GM21381 (cell line): ENCODE data around the gene SPON1.

Experiments used
- ATAC-seq: cut with Tn5 transposase; IDR thresholded peaks from one replicate; pipeline ENCODE4 v1.9.1; 2021; ENCODE audit warnings: mild to moderate bottlenecking, moderate library complexity; ENCODE audit not compliant: unreplicated experiment

Gene SPON1

DNA sequence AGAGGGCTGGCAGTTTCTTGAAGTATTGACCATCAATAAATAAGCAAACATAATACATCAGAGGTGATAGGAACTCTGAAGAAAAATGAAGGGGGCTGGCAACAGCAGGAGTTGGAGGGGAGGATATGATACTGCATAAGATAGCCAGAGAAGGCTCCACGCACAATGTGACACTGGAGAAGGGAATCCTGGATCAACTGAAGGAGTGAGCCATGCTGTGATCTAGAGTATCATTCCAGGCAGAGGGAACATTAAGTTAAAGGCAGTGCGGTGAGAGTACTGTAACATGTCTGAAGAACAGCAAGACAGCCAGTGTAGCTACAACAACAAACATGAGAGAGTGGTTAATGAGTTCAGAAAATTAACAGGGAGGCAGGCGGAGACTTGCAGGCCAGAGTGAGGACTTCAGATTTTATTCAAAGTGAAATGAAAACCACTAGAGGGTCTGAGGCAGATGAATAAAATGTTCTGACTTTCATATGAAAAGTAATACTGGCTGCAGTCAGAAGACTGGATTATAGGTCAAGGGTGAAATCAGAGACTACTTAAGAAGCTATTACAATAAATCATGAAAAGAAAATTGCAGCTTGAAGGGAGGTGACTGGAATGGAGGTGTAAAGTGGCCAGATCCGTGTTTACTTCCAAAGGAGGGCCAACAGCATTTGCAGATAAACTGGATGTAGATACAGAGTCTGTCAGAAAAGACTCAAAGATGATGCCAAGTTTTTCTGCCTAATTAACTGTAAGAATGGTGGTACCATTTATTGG lies 347.1 kb downstream of the SPON1 start:
- peak; percentile 13 for ATAC-seq

DNA sequence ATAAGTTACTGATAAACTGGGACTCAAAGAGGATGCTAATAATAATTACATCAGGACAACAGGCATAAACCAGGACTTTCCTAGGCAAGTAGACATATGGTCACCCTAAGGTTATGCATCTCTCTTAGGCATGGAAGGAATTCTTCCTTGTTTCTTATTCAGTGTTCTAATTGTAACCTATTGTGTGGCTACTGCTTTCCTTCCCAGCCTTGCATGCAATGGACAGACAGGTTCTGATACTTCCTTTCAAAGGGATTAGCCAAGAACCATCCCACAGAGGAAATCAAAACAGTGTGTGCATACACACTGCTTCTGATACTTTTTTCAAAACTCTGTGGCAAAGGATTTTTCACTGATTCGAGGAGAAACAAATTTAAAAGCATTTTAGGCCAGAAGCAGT lies 348.2 kb downstream of the SPON1 start:
- no peak for ATAC-seq

DNA sequence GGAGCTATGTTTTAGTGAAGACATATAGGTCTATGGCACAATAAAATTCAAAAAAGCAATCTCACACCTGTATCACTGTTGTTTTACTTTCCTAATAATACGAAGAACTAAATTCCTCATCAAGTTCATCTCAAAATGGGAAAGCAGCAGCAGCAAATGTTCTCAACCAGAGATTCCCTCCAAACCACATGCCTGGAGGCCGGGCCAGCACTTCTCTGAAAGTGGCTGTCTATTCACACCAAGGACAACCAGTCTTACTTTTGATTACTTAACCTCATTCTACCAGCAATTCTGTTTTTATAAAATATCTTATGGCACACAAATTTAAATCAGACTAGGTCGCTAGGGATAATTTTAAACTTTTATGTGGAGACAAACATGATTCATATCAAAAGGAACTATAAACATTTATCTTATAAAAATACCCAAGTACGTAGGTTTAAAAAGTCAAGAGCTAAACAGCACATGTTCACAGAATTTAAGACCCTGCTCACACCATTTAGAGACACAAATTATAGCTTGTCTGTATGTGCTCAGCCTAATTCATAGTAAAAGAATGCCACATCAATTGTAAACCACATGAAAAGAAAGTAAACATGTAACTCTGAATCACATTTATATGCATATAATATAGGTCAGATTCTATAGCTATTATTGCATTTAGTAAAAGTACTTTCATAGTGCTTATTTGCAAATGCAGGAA lies 350.4 kb downstream of the SPON1 start:
- ATAC-seq = no peak

DNA sequence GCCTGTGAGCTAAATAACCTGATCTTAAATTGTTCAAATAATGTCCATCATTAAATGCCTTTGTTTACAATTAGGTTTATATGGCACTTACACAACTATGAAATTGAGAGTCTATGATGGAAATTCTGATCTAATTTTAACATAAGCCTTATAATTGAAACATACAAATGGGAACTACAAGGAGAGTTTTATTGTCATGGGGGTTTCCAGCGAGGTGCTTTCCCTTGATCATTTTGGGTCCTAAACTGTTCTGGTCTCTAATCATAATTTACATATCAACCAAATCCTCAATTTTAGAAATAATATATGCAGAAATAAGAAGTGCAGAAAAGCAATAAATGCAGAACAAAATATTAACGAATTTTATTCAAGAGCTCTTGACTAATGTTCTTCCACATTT lies 351.6 kb downstream of the SPON1 start:
- ATAC-seq = no peak

DNA sequence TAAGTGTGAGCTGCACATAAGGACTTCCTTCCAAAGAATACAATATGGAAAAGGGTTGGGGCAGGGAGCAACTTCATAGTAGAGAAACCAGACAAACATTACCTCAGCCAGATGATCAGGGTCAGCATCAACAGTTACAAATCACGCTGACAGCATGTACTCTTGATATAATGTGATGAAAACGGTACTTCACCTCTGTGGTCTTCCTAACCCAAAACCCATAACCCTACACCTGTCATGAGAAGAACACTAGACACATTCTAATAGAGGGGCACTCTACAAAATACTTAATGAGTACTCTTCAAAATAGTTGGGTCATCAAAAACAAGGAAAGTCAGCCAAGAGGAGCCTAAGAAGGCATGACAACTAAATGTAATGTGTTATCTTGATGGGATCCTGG lies 352.6 kb downstream of the SPON1 start:
- no peak for ATAC-seq
